H1 (cell line): ENCODE data around the gene INHBC. TPM values are rescaled to one million over a fixed set of nuclear protein-coding genes. Genes with fewer than 3 reads are reported as not detected.

Experiments
- BCL11A ChIP-seq, 2 experiments: IDR thresholded peaks; one replicate each; pipeline ENCODE4 v1.6.1; 2011; ENCODE audit warnings: low read depth in 2 of 2, low read length in 2 of 2, mild to moderate bottlenecking in 2 of 2
- CTBP2 ChIP-seq: IDR thresholded peaks from 2 replicates; pipeline ENCODE4 v1.7.0; 2011; ENCODE audit warnings: borderline replicate concordance, mild to moderate bottlenecking, moderate library complexity, mixed read lengths, low read length; ENCODE audit not compliant: insufficient read depth, insufficient read length
- EP300 ChIP-seq, 2 experiments: IDR thresholded peaks; 1 replicate in 1 of 2; 2 replicates in 1 of 2; pipeline ENCODE4 v1.6.1; 2011 to 2012; ENCODE audit warnings: low read depth in 2 of 2, low read length in 2 of 2, mild to moderate bottlenecking in 2 of 2, borderline replicate concordance in 1 of 2, inconsistent platforms in 1 of 2, moderate library complexity in 1 of 2
- SP2 ChIP-seq: IDR thresholded peaks from 2 replicates; pipeline ENCODE4 v1.6.1; 2012; ENCODE audit warnings: mild to moderate bottlenecking, low read length, inconsistent platforms
- SUZ12 ChIP-seq: fragments of 200-600 bp; sonication (generic); IDR thresholded peaks from 2 replicates; pipeline ENCODE4 v1.6.1; 2012; ENCODE audit warnings: mild to moderate bottlenecking, inconsistent platforms, low read length, moderate library complexity, mixed read lengths
- polyA plus RNA-seq, 7 experiments: library from polyadenylated mRNA; depleted of rRNA in 3 of 7; stranded (reverse) in 5 of 7; unstranded in 2 of 7; fragments of >200 nt in 5 of 7; fragments of 200-250 nt in 2 of 7; gene quantifications; 1 replicate in 5 of 7; 2 replicates in 1 of 7; 4 replicates in 1 of 7; pipeline versions ENCODE4 v1.2.1 to v1.2.3, GENCODE V29; 2011 to 2013; ENCODE audit warnings: missing spikeins in 2 of 7, mixed read lengths in 2 of 7
- total RNA-seq: library from RNA; stranded (reverse); fragmentation: NEBNext Ultra II Directional; extraction: Animal tissue kit (Norgen Biotek cat#: 25700); gene quantifications from 2 replicates; pipeline ENCODE4 v1.2.1, GENCODE V29; 2021
- TF ChIP-seq, protein P1 (sequence below): fragments of 300-600 bp; sonication (generic); IDR thresholded peaks from 2 replicates; pipeline ENCODE4 v1.7.1; 2012; ENCODE audit warnings: low read length, moderate library complexity, mild to moderate bottlenecking, inconsistent platforms; ENCODE audit not compliant: insufficient replicate concordance
- TF ChIP-seq, protein P2 (sequence below): IDR thresholded peaks from 2 replicates; pipeline ENCODE4 v1.6.1; 2012; ENCODE audit warnings: inconsistent platforms

INHBC gene
- total and polyA plus RNA-seq, 2 of the 8 experiments (the other 6 are each of a cell fraction or from before 2014, with no cell fraction given) = 0.15 TPM; not detected in 1

DNA sequence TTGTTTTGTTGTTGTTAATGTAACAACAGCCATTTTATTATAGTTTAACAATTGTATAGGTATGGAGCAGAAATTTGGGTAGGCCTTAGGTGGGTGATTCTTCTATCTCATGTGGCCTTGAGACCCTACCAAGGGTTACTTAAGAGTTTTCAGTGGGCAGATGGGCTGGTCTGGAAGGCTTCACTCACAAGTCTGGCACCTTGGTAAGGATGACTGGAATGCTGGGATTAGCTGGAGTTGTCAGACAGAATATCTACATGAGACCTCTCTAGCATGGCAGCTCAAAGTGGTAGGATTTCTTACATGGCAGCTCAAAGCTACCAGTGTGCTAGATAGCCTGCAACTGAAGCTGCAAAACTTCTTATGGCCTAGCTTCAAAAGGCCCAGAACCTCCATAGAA lies 51.1 kb downstream of the INHBC start (continued):
- TF ChIP-seq, protein P1, sequence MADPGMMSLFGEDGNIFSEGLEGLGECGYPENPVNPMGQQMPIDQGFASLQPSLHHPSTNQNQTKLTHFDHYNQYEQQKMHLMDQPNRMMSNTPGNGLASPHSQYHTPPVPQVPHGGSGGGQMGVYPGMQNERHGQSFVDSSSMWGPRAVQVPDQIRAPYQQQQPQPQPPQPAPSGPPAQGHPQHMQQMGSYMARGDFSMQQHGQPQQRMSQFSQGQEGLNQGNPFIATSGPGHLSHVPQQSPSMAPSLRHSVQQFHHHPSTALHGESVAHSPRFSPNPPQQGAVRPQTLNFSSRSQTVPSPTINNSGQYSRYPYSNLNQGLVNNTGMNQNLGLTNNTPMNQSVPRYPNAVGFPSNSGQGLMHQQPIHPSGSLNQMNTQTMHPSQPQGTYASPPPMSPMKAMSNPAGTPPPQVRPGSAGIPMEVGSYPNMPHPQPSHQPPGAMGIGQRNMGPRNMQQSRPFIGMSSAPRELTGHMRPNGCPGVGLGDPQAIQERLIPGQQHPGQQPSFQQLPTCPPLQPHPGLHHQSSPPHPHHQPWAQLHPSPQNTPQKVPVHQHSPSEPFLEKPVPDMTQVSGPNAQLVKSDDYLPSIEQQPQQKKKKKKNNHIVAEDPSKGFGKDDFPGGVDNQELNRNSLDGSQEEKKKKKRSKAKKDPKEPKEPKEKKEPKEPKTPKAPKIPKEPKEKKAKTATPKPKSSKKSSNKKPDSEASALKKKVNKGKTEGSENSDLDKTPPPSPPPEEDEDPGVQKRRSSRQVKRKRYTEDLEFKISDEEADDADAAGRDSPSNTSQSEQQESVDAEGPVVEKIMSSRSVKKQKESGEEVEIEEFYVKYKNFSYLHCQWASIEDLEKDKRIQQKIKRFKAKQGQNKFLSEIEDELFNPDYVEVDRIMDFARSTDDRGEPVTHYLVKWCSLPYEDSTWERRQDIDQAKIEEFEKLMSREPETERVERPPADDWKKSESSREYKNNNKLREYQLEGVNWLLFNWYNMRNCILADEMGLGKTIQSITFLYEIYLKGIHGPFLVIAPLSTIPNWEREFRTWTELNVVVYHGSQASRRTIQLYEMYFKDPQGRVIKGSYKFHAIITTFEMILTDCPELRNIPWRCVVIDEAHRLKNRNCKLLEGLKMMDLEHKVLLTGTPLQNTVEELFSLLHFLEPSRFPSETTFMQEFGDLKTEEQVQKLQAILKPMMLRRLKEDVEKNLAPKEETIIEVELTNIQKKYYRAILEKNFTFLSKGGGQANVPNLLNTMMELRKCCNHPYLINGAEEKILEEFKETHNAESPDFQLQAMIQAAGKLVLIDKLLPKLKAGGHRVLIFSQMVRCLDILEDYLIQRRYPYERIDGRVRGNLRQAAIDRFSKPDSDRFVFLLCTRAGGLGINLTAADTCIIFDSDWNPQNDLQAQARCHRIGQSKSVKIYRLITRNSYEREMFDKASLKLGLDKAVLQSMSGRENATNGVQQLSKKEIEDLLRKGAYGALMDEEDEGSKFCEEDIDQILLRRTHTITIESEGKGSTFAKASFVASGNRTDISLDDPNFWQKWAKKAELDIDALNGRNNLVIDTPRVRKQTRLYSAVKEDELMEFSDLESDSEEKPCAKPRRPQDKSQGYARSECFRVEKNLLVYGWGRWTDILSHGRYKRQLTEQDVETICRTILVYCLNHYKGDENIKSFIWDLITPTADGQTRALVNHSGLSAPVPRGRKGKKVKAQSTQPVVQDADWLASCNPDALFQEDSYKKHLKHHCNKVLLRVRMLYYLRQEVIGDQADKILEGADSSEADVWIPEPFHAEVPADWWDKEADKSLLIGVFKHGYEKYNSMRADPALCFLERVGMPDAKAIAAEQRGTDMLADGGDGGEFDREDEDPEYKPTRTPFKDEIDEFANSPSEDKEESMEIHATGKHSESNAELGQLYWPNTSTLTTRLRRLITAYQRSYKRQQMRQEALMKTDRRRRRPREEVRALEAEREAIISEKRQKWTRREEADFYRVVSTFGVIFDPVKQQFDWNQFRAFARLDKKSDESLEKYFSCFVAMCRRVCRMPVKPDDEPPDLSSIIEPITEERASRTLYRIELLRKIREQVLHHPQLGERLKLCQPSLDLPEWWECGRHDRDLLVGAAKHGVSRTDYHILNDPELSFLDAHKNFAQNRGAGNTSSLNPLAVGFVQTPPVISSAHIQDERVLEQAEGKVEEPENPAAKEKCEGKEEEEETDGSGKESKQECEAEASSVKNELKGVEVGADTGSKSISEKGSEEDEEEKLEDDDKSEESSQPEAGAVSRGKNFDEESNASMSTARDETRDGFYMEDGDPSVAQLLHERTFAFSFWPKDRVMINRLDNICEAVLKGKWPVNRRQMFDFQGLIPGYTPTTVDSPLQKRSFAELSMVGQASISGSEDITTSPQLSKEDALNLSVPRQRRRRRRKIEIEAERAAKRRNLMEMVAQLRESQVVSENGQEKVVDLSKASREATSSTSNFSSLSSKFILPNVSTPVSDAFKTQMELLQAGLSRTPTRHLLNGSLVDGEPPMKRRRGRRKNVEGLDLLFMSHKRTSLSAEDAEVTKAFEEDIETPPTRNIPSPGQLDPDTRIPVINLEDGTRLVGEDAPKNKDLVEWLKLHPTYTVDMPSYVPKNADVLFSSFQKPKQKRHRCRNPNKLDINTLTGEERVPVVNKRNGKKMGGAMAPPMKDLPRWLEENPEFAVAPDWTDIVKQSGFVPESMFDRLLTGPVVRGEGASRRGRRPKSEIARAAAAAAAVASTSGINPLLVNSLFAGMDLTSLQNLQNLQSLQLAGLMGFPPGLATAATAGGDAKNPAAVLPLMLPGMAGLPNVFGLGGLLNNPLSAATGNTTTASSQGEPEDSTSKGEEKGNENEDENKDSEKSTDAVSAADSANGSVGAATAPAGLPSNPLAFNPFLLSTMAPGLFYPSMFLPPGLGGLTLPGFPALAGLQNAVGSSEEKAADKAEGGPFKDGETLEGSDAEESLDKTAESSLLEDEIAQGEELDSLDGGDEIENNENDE = no peak
- TF ChIP-seq CTBP2 (no peak), SUZ12 (no peak), SP2 (no peak), EP300 (IDR thresholded peaks at IDR 0.05; ENCODE audit: borderline replicate concordance in 1 of 2, low read depth in 2 of 2, low read length in 2 of 2) (no peak), BCL11A (IDR thresholded peaks at IDR 0.05; ENCODE audit: low read depth in 2 of 2, low read length in 2 of 2) (no peak)
- TF ChIP-seq, protein P2, sequence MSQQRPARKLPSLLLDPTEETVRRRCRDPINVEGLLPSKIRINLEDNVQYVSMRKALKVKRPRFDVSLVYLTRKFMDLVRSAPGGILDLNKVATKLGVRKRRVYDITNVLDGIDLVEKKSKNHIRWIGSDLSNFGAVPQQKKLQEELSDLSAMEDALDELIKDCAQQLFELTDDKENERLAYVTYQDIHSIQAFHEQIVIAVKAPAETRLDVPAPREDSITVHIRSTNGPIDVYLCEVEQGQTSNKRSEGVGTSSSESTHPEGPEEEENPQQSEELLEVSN = no peak
- TF ChIP-seq, all 59 proteins: peak for 0
